Endothelial cell of umbilical vein (primary cell): Measurements from ENCODE around the gene CPED1. TPM values are rescaled to one million over a fixed set of nuclear protein-coding genes. Genes with fewer than 3 reads are reported as not detected.

ENCODE experiments used
- BruUV-seq: library from RNA; stranded (reverse); fragments of 400-500 nt; replicated peaks from 2 replicates; lab custom pipeline; 2021; lab: Mats Ljungman, UMichigan
- CTCF ChIA-PET: fragments of 300-600, 350-600 bp; sonication (Branson Sonifier 250); formaldehyde crosslinking; loops from one replicate; lab custom pipeline; 2021; ENCODE audit warnings: antibody characterized with exemption, inconsistent platforms; lab: Charles Lee
- POLR2A ChIA-PET: fragments of 300-600, 350-600 bp; sonication (Branson Sonifier 250); formaldehyde crosslinking; loops from one replicate; lab custom pipeline; 2021; ENCODE audit warnings: antibody characterized with exemption, inconsistent platforms; lab: Charles Lee
- DNase-seq: peaks from one replicate; pipeline ENCODE4 v3.0.0-alpha.2; 2011; ENCODE audit warnings: low read depth, low spot score
- FAIRE-seq: peaks from 2 replicates; lab custom pipeline; 2011; peaks lifted over from hg19 to GRCh38; lab: Jason Lieb, UNC
- H2AFZ ChIP-seq: 2 replicates; pipeline ENCODE4 v1.6.0; 2012; ENCODE audit warnings: low read depth, low read length, control low read depth, inconsistent platforms
- H3K27ac ChIP-seq: 2 replicates; pipeline ENCODE4 v1.5.1; 2011; ENCODE audit warnings: low read depth, mild to moderate bottlenecking, control low read depth, low read length, moderate library complexity; ENCODE audit not compliant: insufficient read depth
- H3K27me3 ChIP-seq, 2 experiments: 2 replicates each; pipeline versions ENCODE4 v1.6.0 to v1.6.1; 2011; ENCODE audit warnings: low read length in 2 of 2, mixed read lengths in 1 of 2; ENCODE audit not compliant: control insufficient read depth in 2 of 2, insufficient read depth in 2 of 2
- H3K36me3 ChIP-seq, 2 experiments: 2 replicates in 1 of 2; 3 replicates in 1 of 2; pipeline ENCODE4 v1.5.1; 2011; ENCODE audit warnings: low read length in 2 of 2, mild to moderate bottlenecking in 1 of 2, moderate library complexity in 1 of 2; ENCODE audit not compliant: control insufficient read depth in 2 of 2, insufficient read depth in 2 of 2; ENCODE audit errors: extremely low read depth in 1 of 2
- H3K4me1 ChIP-seq: 3 replicates; pipeline ENCODE4 v1.5.1; 2011; ENCODE audit warnings: mild to moderate bottlenecking, low read length; ENCODE audit not compliant: control insufficient read depth, insufficient read depth; ENCODE audit errors: extremely low read depth
- H3K4me2 ChIP-seq: 2 replicates; pipeline ENCODE4 v1.6.1; 2011; ENCODE audit warnings: low read length, control low read depth, mixed read lengths; ENCODE audit not compliant: insufficient read depth
- H3K4me3 ChIP-seq, 3 experiments: fragments of 200-600 bp in 1 of 3; sonication (generic), shearing (Covaris generic) in 1 of 3; replicated peaks in 1 of 3; 2 replicates each; pipeline ENCODE4 v1.5.1; 2011 to 2016; ENCODE audit warnings: control low read depth in 3 of 3, low read length in 3 of 3, mild to moderate bottlenecking in 2 of 3, inconsistent platforms in 1 of 3, low read depth in 1 of 3, moderate library complexity in 1 of 3; ENCODE audit not compliant: insufficient read depth in 1 of 3
- H3K79me2 ChIP-seq: 2 replicates; pipeline ENCODE4 v1.6.0; 2012; ENCODE audit warnings: low read length, inconsistent platforms; ENCODE audit not compliant: control insufficient read depth, insufficient read depth
- H3K9ac ChIP-seq: replicated peaks from 2 replicates; pipeline ENCODE3; 2011; ENCODE audit warnings: low read length, control low read depth; ENCODE audit not compliant: insufficient read depth; ENCODE audit errors: extremely low read depth
- H3K9me1 ChIP-seq: replicated peaks from 3 replicates; pipeline ENCODE4 v1.6.0; 2011; ENCODE audit warnings: mild to moderate bottlenecking, low read length; ENCODE audit not compliant: control insufficient read depth, insufficient read depth; ENCODE audit errors: extremely low read depth
- H3K9me3 ChIP-seq: replicated peaks from 2 replicates; pipeline ENCODE4 v1.5.1; 2012; ENCODE audit warnings: low read length, inconsistent platforms; ENCODE audit not compliant: control insufficient read depth, insufficient read depth
- H4K20me1 ChIP-seq: replicated peaks from 2 replicates; pipeline ENCODE3; 2011; ENCODE audit warnings: mild to moderate bottlenecking, low read length; ENCODE audit not compliant: control insufficient read depth, insufficient read depth; ENCODE audit errors: extremely low read depth
- CTCF ChIP-seq, 2 donors: IDR thresholded peaks; 1 replicate in 1 of 2; 2 replicates in 1 of 2; pipeline ENCODE4 v1.5.1; 2011; ENCODE audit warnings: low read length in 2 of 2, mild to moderate bottlenecking in 2 of 2, moderate library complexity in 2 of 2, control low read depth in 1 of 2, inconsistent platforms in 1 of 2, low read depth in 1 of 2; ENCODE audit not compliant: insufficient read depth in 1 of 2; ENCODE audit errors: extremely low read depth in 1 of 2
- EZH2 ChIP-seq: IDR thresholded peaks from 2 replicates; pipeline ENCODE4 v1.6.1; 2012; ENCODE audit warnings: borderline replicate concordance, low read depth, mild to moderate bottlenecking, moderate library complexity, low read length, inconsistent platforms; ENCODE audit not compliant: severe bottlenecking
- FOS ChIP-seq: IDR thresholded peaks from 2 replicates; pipeline ENCODE4 v1.6.1; 2011; ENCODE audit warnings: mild to moderate bottlenecking, low read length, moderate library complexity, borderline replicate concordance; ENCODE audit not compliant: insufficient read depth
- GATA2 ChIP-seq: IDR thresholded peaks from 2 replicates; pipeline ENCODE4 v1.7.0; 2011; ENCODE audit warnings: low read depth, mild to moderate bottlenecking, moderate library complexity, mixed read lengths, low read length; ENCODE audit not compliant: insufficient read length, insufficient read depth
- JUN ChIP-seq: IDR thresholded peaks from 2 replicates; pipeline ENCODE4 v1.6.1; 2011; ENCODE audit warnings: borderline replicate concordance, low read depth; ENCODE audit not compliant: insufficient read length, insufficient read depth
- MAX ChIP-seq: IDR thresholded peaks from 2 replicates; pipeline ENCODE4 v1.6.1; 2011; ENCODE audit not compliant: insufficient read depth, insufficient read length
- MYC ChIP-seq: IDR thresholded peaks from one replicate; pipeline ENCODE4 v1.6.1; 2011; ENCODE audit warnings: mild to moderate bottlenecking, low read depth, low read length
- POLR2A ChIP-seq: IDR thresholded peaks from 2 replicates; pipeline ENCODE4 v1.6.1; 2012; ENCODE audit warnings: low read depth, mild to moderate bottlenecking, control low read depth, low read length
- POLR2AphosphoS5 ChIP-seq: IDR thresholded peaks from 2 replicates; pipeline ENCODE4 v1.6.1; 2012; ENCODE audit warnings: low read depth, mild to moderate bottlenecking, control low read depth, low read length, moderate library complexity; ENCODE audit not compliant: insufficient read depth
- dilution Hi-C: fragments of 300-500 bp; cut with MboI; formaldehyde crosslinking; loops from one replicate; pipeline ENCODE4 v1.15.0; 2019; ENCODE audit warnings: low sequenced_read_pairs; ENCODE audit not compliant: extremely low pct_ligation_motif_present
- intact Hi-C: fragments of 100-400 bp; cut with micrococcal nuclease; formaldehyde crosslinking; loops from one replicate; pipeline ENCODE4 v1.10.0; 2022
- polyA plus RNA-seq, 4 experiments: library from polyadenylated mRNA; depleted of rRNA in 3 of 4; stranded (reverse) in 3 of 4; unstranded in 1 of 4; fragments of >200 nt; gene quantifications; 2 replicates each; pipeline versions ENCODE4 v1.2.1 to v1.2.3, GENCODE V29; 2011 to 2012; ENCODE audit warnings: missing spikeins in 1 of 4
- total RNA-seq: library from RNA; stranded (reverse); gene quantifications from 2 replicates; pipeline ENCODE4 v1.2.3, GENCODE V29; 2021

CPED1 gene
- total and polyA plus RNA-seq, 2 donors (not counting 3 experiments of a cell fraction or from before 2014, with no cell fraction given): 0.22 to 3.0 TPM

GRCh38 chr7:121103579-121103978 is 115.1 kb downstream of the CPED1 start:
- CTCF ChIA-PET: interaction anchor here (0.7 to 2.9 kb wide), 4 partner anchors 12 to 311 kb away, joined by 3 to 18 read pairs (median 10); partner anchors contain the start of gene CPED1
- no peaks in the 10 kb centered on the region for H3K9me3 ChIP-seq
- no peaks in the 10 kb centered on the region for H3K9me1 ChIP-seq
- H3K27ac ChIP-seq: no peak overlapping the region
- no peaks in the 10 kb centered on the region for H4K20me1 ChIP-seq
- no peak overlapping the region for H3K4me2 ChIP-seq
- no peaks in the 10 kb centered on the region for H3K4me1 ChIP-seq
- no peaks in the 10 kb centered on the region for H3K27me3 ChIP-seq
- H2AFZ ChIP-seq: no peak overlapping the region
- dilution Hi-C loops (no loop called here), intact Hi-C loops (no loop called here)
- FAIRE-seq (no peak), DNase-seq (no peak)
- TF ChIP-seq JUN (no peak), MAX (no peak), POLR2AphosphoS5 (no peak), GATA2 (no peak), POLR2A (no peak), MYC (no peak), CTCF (IDR thresholded peaks at IDR 0.05; ENCODE audit: extremely low read depth in 1 of 2, insufficient read depth in 1 of 2, low read depth in 1 of 2, low read length in 2 of 2) (no peak), EZH2 (no peak), FOS (no peak)
- H3K4me3 ChIP-seq: no peak overlapping the region
- no peaks in the 10 kb centered on the region for H3K36me3 ChIP-seq
- H3K9ac ChIP-seq: no peak overlapping the region
- BruUV-seq: no TSS peak
- POLR2A ChIA-PET: no interaction called here
- no peaks in the 10 kb centered on the region for H3K79me2 ChIP-seq
